Measurements from ENCODE around the gene CST9L. TPM values are rescaled to one million over a fixed set of nuclear protein-coding genes. Genes with fewer than 3 reads are reported as not detected.

Gene CST9L
- total RNA-seq, 1 donor from 2014 or later: not detected

DNA sequence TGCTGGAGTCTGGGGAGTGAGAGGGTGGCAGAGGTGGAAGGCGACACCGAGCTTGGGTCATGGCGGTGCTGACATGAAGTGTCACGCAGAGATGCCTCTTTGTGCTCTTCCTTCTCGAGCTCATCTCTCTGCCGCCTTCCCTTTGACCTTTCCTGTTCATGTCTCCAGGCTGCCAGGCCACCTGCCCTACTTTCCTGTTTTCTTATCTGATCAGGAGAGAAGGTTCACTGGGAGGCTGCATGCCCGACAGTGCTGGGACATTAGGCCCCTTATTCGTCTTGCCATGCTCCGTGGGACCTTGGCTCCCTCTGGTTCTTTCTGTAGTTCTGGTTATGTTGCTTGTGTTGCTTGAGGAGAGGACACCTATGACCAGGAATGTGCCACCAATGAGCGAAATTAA lies 44.1 kb downstream of the CST9L start:
- H3K9me3 ChIP-seq: peaks cover 4% of the 10 kb centered on the region
- ATAC-seq (no peak), DNase-seq (no peak)
- no peaks in the 10 kb centered on the region for H3K27me3 ChIP-seq
- TF ChIP-seq, protein P1, sequence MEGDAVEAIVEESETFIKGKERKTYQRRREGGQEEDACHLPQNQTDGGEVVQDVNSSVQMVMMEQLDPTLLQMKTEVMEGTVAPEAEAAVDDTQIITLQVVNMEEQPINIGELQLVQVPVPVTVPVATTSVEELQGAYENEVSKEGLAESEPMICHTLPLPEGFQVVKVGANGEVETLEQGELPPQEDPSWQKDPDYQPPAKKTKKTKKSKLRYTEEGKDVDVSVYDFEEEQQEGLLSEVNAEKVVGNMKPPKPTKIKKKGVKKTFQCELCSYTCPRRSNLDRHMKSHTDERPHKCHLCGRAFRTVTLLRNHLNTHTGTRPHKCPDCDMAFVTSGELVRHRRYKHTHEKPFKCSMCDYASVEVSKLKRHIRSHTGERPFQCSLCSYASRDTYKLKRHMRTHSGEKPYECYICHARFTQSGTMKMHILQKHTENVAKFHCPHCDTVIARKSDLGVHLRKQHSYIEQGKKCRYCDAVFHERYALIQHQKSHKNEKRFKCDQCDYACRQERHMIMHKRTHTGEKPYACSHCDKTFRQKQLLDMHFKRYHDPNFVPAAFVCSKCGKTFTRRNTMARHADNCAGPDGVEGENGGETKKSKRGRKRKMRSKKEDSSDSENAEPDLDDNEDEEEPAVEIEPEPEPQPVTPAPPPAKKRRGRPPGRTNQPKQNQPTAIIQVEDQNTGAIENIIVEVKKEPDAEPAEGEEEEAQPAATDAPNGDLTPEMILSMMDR (IDR thresholded peaks at IDR 0.05): no peak
- H3K36me3 ChIP-seq: no peaks in the 10 kb centered on the region
- no peak overlapping the region for H3K27ac ChIP-seq
- H3K4me1 ChIP-seq: no peaks in the 10 kb centered on the region
- no peak overlapping the region for H3K4me3 ChIP-seq
- intact Hi-C loops (cut with DNase I): no loop called here

DNA sequence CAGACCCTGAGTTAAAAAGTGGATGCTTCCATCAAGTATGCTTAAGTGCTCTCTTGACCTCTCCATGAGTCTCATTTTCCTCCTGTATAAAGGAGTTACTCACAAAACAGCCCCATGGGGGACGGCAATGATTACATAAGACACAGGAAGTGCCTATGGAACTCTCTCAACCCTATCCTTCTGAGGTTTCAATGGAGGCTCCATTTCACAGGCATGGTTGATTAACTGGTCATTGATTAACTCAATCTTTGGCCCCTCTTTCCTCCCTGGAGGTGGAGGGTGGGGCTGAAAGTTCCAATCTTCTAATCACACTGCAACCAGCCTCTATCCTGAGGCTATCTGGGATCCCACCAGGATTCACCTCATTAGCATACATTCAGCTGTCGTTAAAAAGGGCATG lies 48.1 kb downstream of the CST9L start:
- Histone ChIP-seq H3K36me3 (no peaks in the 10 kb centered on the region), H3K9me3 (no peaks in the 10 kb centered on the region), H3K4me1 (no peaks in the 10 kb centered on the region), H3K4me3 (no peak overlapping the region), H3K27ac (no peak overlapping the region), H3K27me3 (no peaks in the 10 kb centered on the region)
- DNase-seq (no peak), ATAC-seq (no peak)
- TF ChIP-seq, protein P1 (IDR thresholded peaks at IDR 0.05): no peak
- intact Hi-C loops (cut with DNase I): no loop called here

DNA sequence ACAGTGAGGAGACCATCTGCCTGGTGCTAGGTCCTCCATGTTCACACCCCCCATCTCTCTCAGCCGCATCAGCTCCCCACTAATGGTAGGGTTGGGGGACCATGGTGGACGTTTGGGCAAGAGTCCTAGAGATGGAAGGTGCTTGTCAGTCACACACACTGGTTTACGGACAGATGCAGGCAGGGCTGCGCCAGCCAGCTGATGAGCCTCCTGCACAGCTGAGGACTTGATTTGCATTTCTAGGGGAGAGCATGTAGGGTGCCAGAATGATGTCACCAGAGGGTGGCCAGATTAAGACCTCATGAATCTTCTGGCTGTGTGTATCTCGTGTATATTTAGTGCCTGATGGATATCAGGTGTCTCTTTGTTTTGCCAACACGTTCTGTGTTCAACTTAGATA lies 48.7 kb downstream of the CST9L start:
- H3K4me1 ChIP-seq: no peaks in the 10 kb centered on the region
- no peak overlapping the region for H3K4me3 ChIP-seq
- no peak for DNase-seq
- no peaks in the 10 kb centered on the region for H3K27me3 ChIP-seq
- no peaks in the 10 kb centered on the region for H3K36me3 ChIP-seq
- H3K9me3 ChIP-seq: no peaks in the 10 kb centered on the region
- intact Hi-C loops (cut with DNase I): no loop called here
- TF ChIP-seq, protein P1 (IDR thresholded peaks at IDR 0.05): no peak
- ATAC-seq: no peak
- no peak overlapping the region for H3K27ac ChIP-seq

DNA sequence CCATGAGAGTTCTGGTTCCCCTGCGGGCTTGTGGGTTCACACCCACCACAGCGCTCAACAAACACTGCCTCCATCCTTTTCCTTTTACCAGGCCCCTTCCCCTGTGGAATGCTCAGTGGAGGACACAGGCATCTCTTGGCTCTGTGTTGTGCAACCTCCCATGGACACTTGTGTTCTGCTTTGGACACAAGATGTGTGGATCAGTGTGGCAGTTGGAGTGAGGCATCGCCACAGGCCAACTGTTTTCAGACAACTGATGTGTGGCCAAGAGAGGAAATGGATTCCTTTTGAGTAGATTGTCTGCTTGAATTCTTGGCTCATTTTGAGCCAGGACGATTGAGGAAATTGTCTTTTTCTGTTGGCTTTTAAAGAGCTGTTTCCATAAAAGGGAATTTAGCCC lies 50.6 kb downstream of the CST9L start:
- ATAC-seq: no peak
- H3K4me3 ChIP-seq: no peak overlapping the region
- DNase-seq: no peak
- intact Hi-C loops (cut with DNase I): no loop called here
- no peaks in the 10 kb centered on the region for H3K4me1 ChIP-seq
- TF ChIP-seq, protein P1 (IDR thresholded peaks at IDR 0.05): no peak
- H3K9me3 ChIP-seq: no peaks in the 10 kb centered on the region
- H3K27ac ChIP-seq: no peak overlapping the region
- no peaks in the 10 kb centered on the region for H3K27me3 ChIP-seq
- H3K36me3 ChIP-seq: no peaks in the 10 kb centered on the region

DNA sequence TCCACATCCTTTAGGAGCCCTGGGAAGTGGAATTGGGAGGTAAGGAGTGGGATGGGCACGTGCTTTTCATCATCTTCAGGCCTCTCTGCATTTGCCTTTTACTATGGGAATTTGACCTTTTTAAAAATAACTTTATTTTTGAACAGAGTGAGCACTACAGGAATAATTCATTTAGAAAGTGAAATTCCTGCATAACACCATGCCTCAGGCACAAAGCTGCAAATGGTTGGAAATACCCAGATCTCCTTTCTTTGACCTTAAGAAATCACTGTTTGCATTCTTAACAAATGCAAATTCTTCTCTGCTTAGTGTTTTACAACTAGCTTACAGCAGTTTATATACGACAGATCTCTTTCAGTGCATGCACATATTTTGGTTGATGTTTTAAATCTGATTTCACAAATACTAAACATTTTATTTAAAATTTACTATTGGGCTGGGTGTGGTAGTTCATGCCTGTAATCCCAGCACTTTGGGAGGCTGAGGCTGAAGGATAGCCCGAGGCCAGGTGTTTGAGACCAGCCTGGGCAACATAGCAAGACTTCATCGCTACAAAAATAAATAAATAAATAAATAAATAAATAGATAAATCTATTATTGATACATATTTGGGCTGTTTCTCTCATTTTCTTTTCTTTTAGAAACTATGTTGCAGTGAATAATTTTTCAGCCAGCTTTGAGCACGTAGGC lies 52.9 kb downstream of the CST9L start:
- Histone ChIP-seq H3K36me3 (no peaks in the 10 kb centered on the region), H3K27ac (no peak overlapping the region), H3K9me3 (no peaks in the 10 kb centered on the region), H3K4me3 (no peak overlapping the region), H3K4me1 (no peaks in the 10 kb centered on the region), H3K27me3 (no peaks in the 10 kb centered on the region)
- intact Hi-C loops (cut with DNase I): no loop called here
- TF ChIP-seq, protein P1 (IDR thresholded peaks at IDR 0.05): no peak
- no peak for ATAC-seq
- DNase-seq: no peak

DNA sequence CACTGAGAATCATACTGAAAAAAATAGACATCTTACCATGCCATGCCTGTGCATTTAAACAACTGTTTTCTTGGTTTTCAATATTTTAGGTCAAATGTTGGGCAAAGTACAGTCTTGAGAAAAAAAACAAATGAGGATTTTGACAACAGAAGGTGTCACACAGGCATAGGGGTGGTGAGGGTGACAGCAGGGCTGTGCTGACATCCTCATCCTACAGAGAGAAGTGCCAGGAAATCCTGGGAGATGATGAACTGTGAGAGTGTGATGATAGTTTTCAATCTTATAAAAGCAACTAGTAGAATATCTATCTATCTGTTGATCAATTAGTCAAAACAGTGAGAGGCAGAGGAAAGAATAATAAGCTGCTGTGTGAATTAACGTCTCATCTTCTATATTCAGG lies 53.4 kb downstream of the CST9L start:
- TF ChIP-seq, protein P1 (IDR thresholded peaks at IDR 0.05): no peak
- intact Hi-C loops (cut with DNase I): no loop called here
- H3K4me3 ChIP-seq: no peak overlapping the region
- H3K27ac ChIP-seq: no peak overlapping the region
- H3K36me3 ChIP-seq: no peaks in the 10 kb centered on the region
- no peak for ATAC-seq
- H3K9me3 ChIP-seq: no peaks in the 10 kb centered on the region
- no peaks in the 10 kb centered on the region for H3K4me1 ChIP-seq
- DNase-seq: no peak
- H3K27me3 ChIP-seq: no peaks in the 10 kb centered on the region

Measured in upper lobe of right lung (tissue), 1 donor.